NCI-H748 (cell line): ENCODE data around the gene LILRA6.
A peak's percentile ranks its signal among the peaks of the same experiment; 100 is the strongest.
"Not testable (repeated sequence)": the region's sequence is repeated elsewhere in the genome, so short reads cannot be mapped to it uniquely, and the experiment has no call there.

Source experiments
- DNase-seq: peaks from one replicate; lab custom pipeline; 2025; ENCODE audit not compliant: unreplicated experiment; lab: John Stamatoyannopoulos, UW

The LILRA6 gene

DNA sequence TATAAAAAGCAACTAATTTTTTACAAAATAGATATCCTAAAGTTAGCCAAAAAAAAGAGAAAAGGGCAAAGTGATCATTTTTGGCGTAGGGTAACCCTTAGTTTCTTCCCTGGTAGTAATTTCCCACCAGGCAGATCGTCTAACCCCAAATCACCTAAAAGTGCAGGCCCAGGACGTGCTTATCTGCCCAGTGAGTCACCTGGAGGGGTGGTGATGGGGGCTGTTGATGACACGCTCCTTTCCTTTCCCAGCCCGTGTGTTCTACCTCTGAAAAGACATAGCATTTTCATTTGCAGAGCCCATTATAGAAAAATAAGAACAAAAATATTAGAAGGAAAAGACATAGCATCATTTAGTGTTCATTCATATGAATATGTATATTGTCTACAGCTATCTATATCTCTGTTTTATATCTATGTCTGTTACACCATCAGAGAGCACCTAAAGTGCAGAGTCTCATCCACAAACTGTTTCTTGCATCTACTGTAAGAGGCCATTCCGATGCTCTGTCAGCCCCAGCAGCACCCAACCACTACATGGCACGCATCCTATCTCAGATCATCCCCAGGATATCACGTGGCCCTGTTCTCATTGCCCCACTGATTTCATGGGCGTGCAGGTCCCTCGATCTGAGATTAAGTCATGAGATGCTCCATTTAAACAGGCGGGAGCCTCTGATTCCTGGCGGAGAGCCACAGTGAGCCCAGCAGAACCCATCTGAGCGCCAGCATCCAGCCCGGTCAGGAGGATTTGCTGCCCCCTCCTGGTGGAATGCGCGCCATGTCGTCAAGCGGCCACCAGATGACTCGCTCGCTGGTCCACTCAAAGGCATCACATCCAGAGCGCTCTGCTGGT lies 11.3 kb downstream of the LILRA6 start:
- peak; percentile 49 for DNase-seq

DNA sequence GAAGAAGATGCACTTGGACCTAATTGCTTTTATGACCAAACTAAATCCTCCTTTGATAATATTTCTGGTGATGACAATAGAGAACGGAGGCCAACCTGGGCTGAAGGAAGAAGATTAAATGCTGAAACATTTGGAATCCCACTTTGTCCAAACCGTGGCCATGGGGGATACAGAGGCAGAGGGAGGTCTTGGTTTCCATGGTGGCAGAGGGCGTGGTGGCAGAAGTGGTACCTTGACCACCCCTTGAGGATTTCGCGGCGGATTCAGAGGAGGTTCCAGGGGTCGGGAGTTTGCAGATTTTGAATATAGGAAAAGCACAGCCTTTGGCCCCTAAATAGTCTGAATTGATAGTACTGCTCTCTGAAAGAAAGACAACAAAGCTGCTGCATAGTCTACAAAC lies 12.6 kb downstream of the LILRA6 start:
- DNase-seq: no peak

DNA sequence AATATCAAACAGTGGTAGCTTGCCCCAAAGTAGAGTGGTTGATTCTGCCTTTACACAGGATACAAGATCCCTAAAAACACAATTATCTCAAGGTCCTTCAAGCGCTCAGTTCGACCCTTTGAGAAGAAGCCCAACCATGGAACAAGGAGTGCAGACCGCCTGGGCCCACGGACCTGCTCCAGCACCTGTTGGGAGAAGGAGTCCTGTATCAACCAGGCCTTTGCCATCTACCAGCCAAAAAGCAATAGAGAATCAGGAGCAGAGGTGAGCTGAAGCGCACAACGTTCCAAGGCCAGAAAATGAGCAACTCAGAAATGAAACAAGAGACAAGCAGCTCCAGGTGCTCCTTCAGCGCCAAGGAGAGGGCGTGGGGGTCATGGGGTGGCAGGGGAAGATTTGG lies 13.4 kb downstream of the LILRA6 start:
- DNase-seq: no peak

DNA sequence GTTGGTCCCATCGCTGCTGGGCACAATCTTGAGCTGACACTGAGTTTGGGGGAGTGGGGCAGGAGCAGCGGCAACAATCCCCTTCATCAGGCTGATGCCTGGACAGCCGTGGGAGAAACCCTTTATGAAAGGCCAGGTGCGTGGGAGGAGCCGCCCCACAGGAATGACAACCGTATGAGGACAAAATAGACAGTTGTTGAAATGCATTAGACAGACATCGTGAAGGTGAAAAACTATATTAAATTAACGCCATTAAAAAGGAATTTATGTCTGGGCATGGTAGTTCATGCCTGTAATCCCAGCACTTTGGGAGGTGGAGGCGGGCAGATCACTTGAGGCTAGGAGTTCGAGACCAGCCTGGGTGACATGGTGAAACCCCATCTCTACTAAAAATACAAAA lies 18.0 kb downstream of the LILRA6 start:
- DNase-seq: not testable (repeated sequence)

- not testable (repeated sequence) for DNase-seq
Measured at GRCh38 chr19:54223937-54224281, 18.7 kb downstream of the LILRA6 start.

DNA sequence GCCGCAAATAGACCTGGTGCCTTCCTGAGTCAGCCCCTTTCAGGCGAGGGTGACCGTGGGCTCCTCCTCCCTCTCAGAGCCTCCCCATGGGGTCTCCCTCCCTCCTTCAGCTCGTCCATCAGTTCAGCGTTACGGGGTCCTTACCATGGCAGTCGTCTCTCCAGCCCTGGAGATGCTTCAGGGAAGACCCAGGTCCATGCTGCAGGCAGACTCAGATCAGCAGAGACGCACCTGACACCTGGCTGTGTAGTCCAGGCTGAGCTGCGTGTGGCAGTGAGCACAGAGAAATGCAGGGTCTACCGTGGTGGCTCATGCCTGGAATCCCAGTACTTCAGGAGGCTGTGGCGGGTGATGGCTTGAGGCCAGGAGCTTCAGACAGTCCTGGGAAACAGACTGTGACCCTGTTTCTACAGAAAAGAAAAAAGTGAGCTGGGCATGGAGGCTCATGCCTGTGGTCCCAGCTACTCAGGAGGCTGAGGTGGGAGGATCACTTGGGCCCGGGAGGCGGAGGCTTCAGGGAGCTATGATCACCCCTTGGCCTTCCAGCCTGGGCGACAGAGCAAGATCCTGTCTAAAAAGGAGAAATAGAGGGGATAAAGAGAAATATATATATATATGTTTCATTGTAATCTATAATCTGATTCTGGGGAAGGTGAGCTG lies 19.2 kb downstream of the LILRA6 start:
- not testable (repeated sequence) for DNase-seq

- not testable (repeated sequence) for DNase-seq
Measured at GRCh38 chr19:54222474-54223276, 19.9 kb downstream of the LILRA6 start, which contains the start of gene LILRB3. Gene LILRB3 (minus strand): TSS chr19:54223007. CDS start chr19:54222976, 31 bp downstream.

GRCh38 chr19:54221947-54222346 lies 20.6 kb downstream of the LILRA6 start:
- DNase-seq: not testable (repeated sequence)

DNA sequence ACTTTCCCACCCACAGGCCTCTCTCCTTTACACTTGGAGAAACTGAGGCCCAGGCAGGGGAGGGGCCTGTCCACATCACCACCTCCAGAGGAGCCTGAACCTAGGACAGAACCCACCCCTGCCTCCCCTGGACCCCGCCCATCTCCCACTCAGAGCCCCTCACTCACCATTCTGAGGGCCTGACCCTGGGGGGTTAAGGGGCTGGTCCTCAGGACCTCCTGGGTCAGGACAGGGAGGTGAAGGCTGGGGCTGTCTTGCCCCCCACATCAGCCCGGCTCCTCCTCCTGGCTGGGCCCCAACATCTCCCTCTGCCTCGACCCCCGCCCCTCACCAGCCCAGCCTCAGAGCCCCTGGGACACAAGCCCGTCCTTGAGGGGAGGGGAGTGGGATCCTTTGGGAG lies 22.9 kb downstream of the LILRA6 start:
- DNase-seq: not testable (repeated sequence)

- no peak for DNase-seq
Measured at GRCh38 chr19:54218960-54219661, 23.5 kb downstream of the LILRA6 start.

- DNase-seq: no peak
Measured at GRCh38 chr19:54218259-54218658, 24.3 kb downstream of the LILRA6 start.

DNA sequence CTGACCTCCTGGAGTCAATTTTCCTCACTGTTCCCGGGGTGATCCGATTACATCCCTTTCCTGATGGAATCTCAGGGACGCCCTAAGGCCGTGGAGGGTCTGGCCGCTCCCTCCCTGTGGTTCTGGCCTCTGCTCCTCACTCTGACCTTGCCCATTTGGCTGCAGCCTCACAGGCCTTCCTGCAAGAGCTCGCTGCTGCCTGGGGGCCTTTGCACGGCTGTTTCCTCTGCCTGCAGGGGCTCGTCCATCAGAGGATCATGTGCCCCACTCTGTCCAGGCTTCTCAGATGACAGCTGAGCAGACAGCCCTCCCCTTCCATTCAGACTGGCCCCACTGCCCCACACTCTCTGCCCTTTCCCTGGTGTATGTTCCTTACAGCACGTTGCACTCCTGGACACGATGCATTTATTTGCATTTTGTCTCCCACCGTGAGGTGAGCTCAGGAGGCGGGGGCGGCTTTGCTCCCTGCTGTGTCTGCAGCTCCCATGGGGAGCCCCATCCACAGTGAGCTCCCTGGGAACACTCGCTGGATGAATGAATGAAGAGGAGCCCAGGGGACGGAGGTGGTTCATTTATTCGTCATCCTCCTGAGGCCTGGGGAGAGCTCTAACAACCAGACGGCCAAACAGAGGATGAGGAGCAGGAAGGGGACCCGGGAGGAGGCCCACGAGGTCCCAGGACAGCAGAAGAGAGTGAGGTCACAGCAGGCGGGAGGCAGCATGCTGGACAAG lies 24.9 kb downstream of the LILRA6 start:
- not testable (repeated sequence) for DNase-seq

DNA sequence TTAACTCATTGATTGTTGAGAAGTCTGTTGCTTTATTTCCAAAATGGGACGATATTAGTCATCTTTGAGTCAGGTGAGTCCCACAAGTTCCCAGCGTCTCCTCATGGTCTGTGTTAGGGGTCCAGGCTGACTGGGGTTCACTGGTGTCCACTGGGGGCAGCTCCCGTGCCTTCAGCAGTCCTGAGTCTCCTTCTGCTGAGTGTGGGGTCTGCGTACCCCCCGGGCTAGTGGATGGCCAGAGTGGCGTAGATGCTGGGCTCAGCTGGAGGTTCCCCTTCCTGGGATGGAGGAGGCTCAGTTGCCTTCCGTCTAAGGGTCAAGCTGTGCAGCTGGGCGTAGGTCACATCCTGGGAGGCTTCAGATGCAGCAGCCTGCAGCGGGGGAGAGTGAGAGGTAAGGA lies 25.7 kb downstream of the LILRA6 start:
- no peak for DNase-seq

DNA sequence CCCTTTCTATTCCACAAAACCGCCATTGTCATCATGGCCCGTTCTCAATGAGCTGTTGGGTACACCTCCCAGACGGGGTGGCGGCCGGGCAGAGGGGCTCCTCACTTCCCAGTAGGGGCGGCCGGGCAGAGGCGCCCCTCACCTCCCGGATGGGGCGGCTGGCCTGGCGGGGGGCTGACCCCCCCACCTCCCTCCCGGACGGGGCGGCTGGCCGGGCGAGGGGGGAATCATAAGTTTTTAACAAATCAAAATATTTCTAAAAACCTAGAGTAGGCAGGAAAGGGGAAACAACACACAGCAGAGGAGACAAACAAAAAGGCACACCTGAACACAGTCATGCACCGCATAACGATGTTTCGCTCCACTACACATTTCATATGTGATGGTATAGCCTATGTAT lies 27.9 kb downstream of the LILRA6 start:
- DNase-seq: not testable (repeated sequence)

GRCh38 chr19:54214217-54214616 lies 28.4 kb downstream of the LILRA6 start:
- not testable (repeated sequence) for DNase-seq

- no peak for DNase-seq
Measured at GRCh38 chr19:54211235-54211634, 31.4 kb downstream of the LILRA6 start.

GRCh38 chr19:54209811-54210494 lies 32.6 kb downstream of the LILRA6 start:
- DNase-seq: peak; percentile 85

DNA sequence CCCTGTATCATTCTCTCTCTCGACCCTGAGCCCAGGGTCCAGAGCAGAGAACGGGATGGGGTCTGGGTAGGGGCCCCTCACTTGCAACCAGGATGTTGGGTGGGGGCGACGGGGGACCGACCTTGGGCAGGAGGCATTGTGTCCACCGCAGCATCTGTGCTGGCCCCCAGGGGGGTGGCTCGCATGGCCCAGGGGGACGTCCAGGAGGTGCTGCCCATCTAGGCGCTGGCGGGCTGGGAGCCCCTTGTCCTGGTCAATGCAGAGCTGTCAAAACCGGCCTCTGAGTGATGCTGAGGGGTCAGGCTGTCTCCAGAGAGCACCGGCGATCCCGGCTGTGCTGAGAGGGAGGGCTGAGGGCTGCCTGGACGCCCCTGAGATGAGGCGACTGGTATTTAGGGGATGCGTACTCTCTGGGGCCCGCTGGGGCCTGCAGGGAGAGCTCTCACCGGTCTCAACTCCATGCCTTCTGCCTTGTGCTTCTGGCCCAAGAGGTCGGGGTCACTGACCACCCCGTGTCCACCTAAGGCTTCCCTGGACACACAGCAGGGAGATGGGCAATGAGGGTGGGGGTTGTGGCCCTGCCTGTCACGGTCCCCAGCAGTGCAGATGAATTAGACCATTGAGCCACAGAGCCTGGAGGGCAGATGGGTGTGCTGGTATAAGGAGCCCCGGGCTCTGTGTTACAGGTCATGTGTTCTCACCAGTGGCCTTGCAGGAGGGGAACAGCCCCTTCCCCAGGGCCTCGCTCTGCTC lies 33.4 kb downstream of the LILRA6 start:
- no peak for DNase-seq

- DNase-seq: no peak
Measured at GRCh38 chr19:54208784-54209057, 33.9 kb downstream of the LILRA6 start.
